OCI-LY3 (cell line): ENCODE data around the gene MVB12A.

ENCODE experiments used
- H2AFZ ChIP-seq: fragments of 200-600, 300-600 bp; shearing (Covaris generic); 2 replicates; pipeline ENCODE4 v1.6.0; 2014; ENCODE audit warnings: antibody characterized with exemption, low read depth, low read length
- H3K27ac ChIP-seq: fragments of 200-600, 300-600 bp; sonication (generic); 2 replicates; pipeline ENCODE4 v1.5.1; 2014; ENCODE audit warnings: mild to moderate bottlenecking, low read length, moderate library complexity, mixed read lengths
- H3K27me3 ChIP-seq: fragments of 200-600, 300-600 bp; sonication (generic); 2 replicates; pipeline ENCODE4 v1.6.1; 2014; ENCODE audit warnings: low read depth, low read length, mixed read lengths
- H3K36me3 ChIP-seq: fragments of 200-600, 300-600 bp; sonication (generic); replicated peaks from 2 replicates; pipeline ENCODE3; 2014; ENCODE audit warnings: low read depth, low read length, mixed read lengths
- H3K4me1 ChIP-seq: fragments of 300-600, 200-600 bp; sonication (generic); 2 replicates; pipeline ENCODE4 v1.6.1; 2014; ENCODE audit warnings: low read length, mixed read lengths
- H3K4me2 ChIP-seq: fragments of 200-600, 300-600 bp; sonication (generic); 2 replicates; pipeline ENCODE4 v1.6.1; 2014; ENCODE audit warnings: low read length, mixed read lengths
- H3K4me3 ChIP-seq: fragments of 300-600, 200-600 bp; sonication (generic); 2 replicates; pipeline ENCODE4 v1.5.1; 2014; ENCODE audit warnings: antibody characterized with exemption, mild to moderate bottlenecking, low read length, moderate library complexity
- H3K79me2 ChIP-seq: fragments of 300-600, 200-600 bp; shearing (Covaris generic); 2 replicates; pipeline ENCODE4 v1.6.1; 2014; ENCODE audit warnings: mild to moderate bottlenecking, low read length, mixed read lengths
- H3K9ac ChIP-seq: fragments of 300-600, 200-600 bp; shearing (Covaris generic); 2 replicates; pipeline ENCODE4 v1.6.0; 2014; ENCODE audit warnings: mild to moderate bottlenecking, low read length, moderate library complexity
- H3K9me3 ChIP-seq: fragments of 200-600, 300-600 bp; shearing (Covaris generic); 2 replicates; pipeline ENCODE4 v1.6.1; 2014; ENCODE audit warnings: low read length, mixed read lengths; ENCODE audit not compliant: insufficient read depth
- H4K20me1 ChIP-seq: fragments of 200-600, 300-600 bp; sonication (generic); 2 replicates; pipeline ENCODE4 v1.6.1; 2016; ENCODE audit warnings: low read length, mixed read lengths; ENCODE audit not compliant: insufficient read depth
- CTCF ChIP-seq: fragments of 200-600, 300-600 bp; sonication (generic); IDR thresholded peaks from 2 replicates; pipeline ENCODE4 v1.5.1; 2014; ENCODE audit warnings: antibody characterized with exemption, low read length, low read depth
- EZH2phosphoT487 ChIP-seq: fragments of 200-600 bp; shearing (Covaris generic); IDR thresholded peaks from 2 replicates; pipeline ENCODE4 v1.6.1; 2018; ENCODE audit warnings: antibody characterized with exemption, mixed run types, low read depth

The MVB12A gene

GRCh38 chr19:17406046-17406886 is 13.6 kb upstream of the MVB12A start:
- Histone ChIP-seq H4K20me1 (no peaks in the 10 kb centered on the region; the same call in 1 of the 2 replicates), H3K4me1 (peaks cover 33% of the 10 kb centered on the region), H3K79me2 (peaks cover 36% of the 10 kb centered on the region), H3K4me2 (peak overlapping the region; percentile 98), H3K4me3 (peak overlapping the region; percentile 83), H3K9ac (peak overlapping the region; percentile 83), H2AFZ (peak overlapping the region; percentile 71; the same call in 1 of the 2 replicates), H3K27ac (peak overlapping the region; percentile 81), H3K9me3 (no peaks in the 10 kb centered on the region), H3K36me3 (peaks cover 15% of the 10 kb centered on the region), H3K27me3 (no peaks in the 10 kb centered on the region)
- TF ChIP-seq EZH2phosphoT487 = no peak
- TF ChIP-seq CTCF = no peak

- Histone ChIP-seq H2AFZ (no peak overlapping the region), H3K4me1 (peaks cover 33% of the 10 kb centered on the region), H3K4me3 (peak overlapping the region; percentile 83), H3K36me3 (peaks cover 12% of the 10 kb centered on the region), H3K79me2 (peaks cover 36% of the 10 kb centered on the region), H3K9me3 (no peaks in the 10 kb centered on the region), H4K20me1 (no peaks in the 10 kb centered on the region; the same call in 1 of the 2 replicates), H3K27ac (peak overlapping the region; percentile 81), H3K27me3 (no peaks in the 10 kb centered on the region), H3K4me2 (peak overlapping the region; percentile 98), H3K9ac (peak overlapping the region; percentile 83)
- TF ChIP-seq CTCF (no peak), EZH2phosphoT487 (no peak)
Measured at GRCh38 chr19:17406887-17407196, 13.0 kb upstream of the MVB12A start.

GRCh38 chr19:17409990-17410389 is 9.9 kb upstream of the MVB12A start:
- Histone ChIP-seq H4K20me1 (no peaks in the 10 kb centered on the region), H3K27ac (no peak overlapping the region), H3K79me2 (peaks cover 20% of the 10 kb centered on the region), H3K4me2 (no peak overlapping the region), H3K4me3 (no peak overlapping the region), H3K36me3 (peaks cover 5% of the 10 kb centered on the region), H3K9ac (no peak overlapping the region), H2AFZ (no peak overlapping the region), H3K4me1 (peaks cover 20% of the 10 kb centered on the region), H3K9me3 (no peaks in the 10 kb centered on the region), H3K27me3 (no peaks in the 10 kb centered on the region)
- TF ChIP-seq CTCF (no peak), EZH2phosphoT487 (no peak)

- no peak overlapping the region for H3K4me2 ChIP-seq
- H3K4me3 ChIP-seq = no peak overlapping the region
- H3K4me1 ChIP-seq = peaks cover 3% of the 10 kb centered on the region
- TF ChIP-seq CTCF = no peak
- TF ChIP-seq EZH2phosphoT487 = no peak
- H4K20me1 ChIP-seq = no peaks in the 10 kb centered on the region
- no peak overlapping the region for H3K9ac ChIP-seq
- H3K27me3 ChIP-seq = no peaks in the 10 kb centered on the region
- H2AFZ ChIP-seq = no peak overlapping the region
- no peak overlapping the region for H3K27ac ChIP-seq
- peaks cover 5% of the 10 kb centered on the region for H3K36me3 ChIP-seq
- H3K79me2 ChIP-seq = peaks cover 4% of the 10 kb centered on the region
- no peaks in the 10 kb centered on the region for H3K9me3 ChIP-seq
Measured at GRCh38 chr19:17411801-17412200, 8.0 kb upstream of the MVB12A start.
